ENCODE data around the gene PRKCZ.

- TF ChIP-seq CTCF (IDR thresholded peaks at IDR 0.05): no peak
- no peak for TF ChIP-seq POLR2A (IDR thresholded peaks at IDR 0.05)
Measured at GRCh38 chr1:2231532-2232254, 181.5 kb downstream of the PRKCZ start.

All from heart left ventricle (tissue), 13 donors.